Neural cell (in vitro differentiated cells): Measurements from ENCODE around the gene KLHL21. TPM values are rescaled to one million over a fixed set of nuclear protein-coding genes. Genes with fewer than 3 reads are reported as not detected.

Experiments
- H2AFZ ChIP-seq: fragments of 200-600, 300-800 bp; sonication (generic), shearing (Covaris generic); 2 replicates; pipeline ENCODE4 v1.6.0; 2014; ENCODE audit warnings: low read depth, mild to moderate bottlenecking, antibody characterized with exemption, low read length, moderate library complexity
- H3F3A ChIP-seq: fragments of 200-600 bp; shearing (Covaris generic); 2 replicates; pipeline ENCODE4 v1.6.1; 2016; ENCODE audit warnings: mild to moderate bottlenecking, moderate library complexity, mixed read lengths, antibody characterized with exemption, low read length; ENCODE audit not compliant: insufficient read depth, poor library complexity, severe bottlenecking
- H3K27ac ChIP-seq: fragments of 200-600, 300-800 bp; sonication (generic), shearing (Covaris generic); 2 replicates; pipeline ENCODE4 v1.5.1; 2014; ENCODE audit warnings: mild to moderate bottlenecking, low read length, moderate library complexity
- H3K27me3 ChIP-seq: fragments of 300-800, 200-600 bp; sonication (generic), shearing (Covaris generic); 2 replicates; pipeline ENCODE4 v1.6.0; 2014; ENCODE audit warnings: mild to moderate bottlenecking, low read depth, low read length, moderate library complexity; ENCODE audit not compliant: insufficient read depth
- H3K36me3 ChIP-seq: fragments of 300-800, 200-600 bp; sonication (generic), shearing (Covaris generic); 2 replicates; pipeline ENCODE4 v1.5.1; 2014; ENCODE audit warnings: mild to moderate bottlenecking, antibody characterized with exemption, low read length, moderate library complexity; ENCODE audit not compliant: insufficient read depth
- H3K4me2 ChIP-seq: fragments of 300-800, 200-600 bp; sonication (generic), shearing (Covaris generic); 2 replicates; pipeline ENCODE4 v1.6.0; 2014; ENCODE audit warnings: mild to moderate bottlenecking, low read length
- H3K4me3 ChIP-seq: fragments of 300-800, 200-600 bp; sonication (generic), shearing (Covaris generic); 2 replicates; pipeline ENCODE4 v1.5.1; 2014; ENCODE audit warnings: mild to moderate bottlenecking, low read length, moderate library complexity
- H3K79me2 ChIP-seq: fragments of 200-600 bp; shearing (Covaris generic); replicated peaks from 2 replicates; pipeline ENCODE4 v1.6.0; 2014; ENCODE audit warnings: mild to moderate bottlenecking, low read length, moderate library complexity; ENCODE audit not compliant: insufficient read depth
- H3K9ac ChIP-seq: fragments of 300-800, 200-600 bp; sonication (generic), shearing (Covaris generic); 2 replicates; pipeline ENCODE4 v1.6.1; 2016; ENCODE audit warnings: mild to moderate bottlenecking, low read length, mixed read lengths
- H3K9me2 ChIP-seq: fragments of 200-600 bp; shearing (Covaris generic); 2 replicates; pipeline ENCODE4 v1.6.1; 2016; ENCODE audit warnings: mild to moderate bottlenecking, low read length, mixed read lengths; ENCODE audit not compliant: insufficient read depth
- H3K9me3 ChIP-seq: fragments of 200-600, 300-800 bp; sonication (generic), shearing (Covaris generic); 2 replicates; pipeline ENCODE4 v1.6.1; 2016; ENCODE audit warnings: mild to moderate bottlenecking, mixed run types, low read length, moderate library complexity, mixed read lengths
- H4K20me1 ChIP-seq: fragments of 200-600 bp; shearing (Covaris generic); 2 replicates; pipeline ENCODE4 v1.6.1; 2016; ENCODE audit warnings: mild to moderate bottlenecking, mixed run types; ENCODE audit not compliant: insufficient read depth
- CTCF ChIP-seq: fragments of 450-650 bp; IDR thresholded peaks from 2 replicates; pipeline ENCODE4 v1.5.1; 2014; ENCODE audit warnings: antibody characterized with exemption, mild to moderate bottlenecking, moderate library complexity; ENCODE audit not compliant: poor library complexity, severe bottlenecking
- EP300 ChIP-seq: fragments of 450-650 bp; conservative IDR thresholded peaks from 2 replicates; pipeline ENCODE4 v1.6.1; 2014; ENCODE audit warnings: antibody characterized with exemption, mild to moderate bottlenecking, moderate library complexity; ENCODE audit not compliant: poor library complexity, severe bottlenecking
- EZH2 ChIP-seq: fragments of 200-600, 300-800 bp; shearing (Covaris generic), sonication (generic); IDR thresholded peaks from 2 replicates; pipeline ENCODE4 v1.6.1; 2014; ENCODE audit warnings: antibody characterized with exemption, low read length, borderline replicate concordance, mild to moderate bottlenecking; ENCODE audit not compliant: insufficient read depth, poor library complexity, severe bottlenecking
- MXI1 ChIP-seq: fragments of 450-650 bp; conservative IDR thresholded peaks from 2 replicates; pipeline ENCODE4 v1.6.1; 2014; ENCODE audit warnings: antibody characterized with exemption, mild to moderate bottlenecking; ENCODE audit not compliant: poor library complexity, severe bottlenecking
- POLR2AphosphoS5 ChIP-seq: IDR thresholded peaks from 2 replicates; pipeline ENCODE4 v1.6.1; 2012
- RAD21 ChIP-seq: fragments of 450-650 bp; conservative IDR thresholded peaks from 2 replicates; pipeline ENCODE4 v1.6.1; 2014; ENCODE audit warnings: antibody characterized with exemption, mild to moderate bottlenecking, moderate library complexity
- REST ChIP-seq: IDR thresholded peaks from 2 replicates; pipeline ENCODE4 v1.6.1; 2012; ENCODE audit warnings: borderline replicate concordance
- SMC3 ChIP-seq: fragments of 450-650 bp; conservative IDR thresholded peaks from 2 replicates; pipeline ENCODE4 v1.6.1; 2014; ENCODE audit warnings: antibody characterized with exemption, mild to moderate bottlenecking, moderate library complexity; ENCODE audit not compliant: poor library complexity
- TAF1 ChIP-seq: IDR thresholded peaks from 2 replicates; pipeline ENCODE4 v1.6.1; 2012; ENCODE audit warnings: low read depth
- polyA plus RNA-seq: library from polyadenylated mRNA; depleted of rRNA; stranded (reverse); fragments of >200 nt; gene quantifications from 2 replicates; pipeline ENCODE4 v1.2.3, GENCODE V29; 2014

The KLHL21 gene
- polyA plus RNA-seq, 1 donor from 2014 or later: 8.4 TPM

- no peaks in the 10 kb centered on the region for H3K9me3 ChIP-seq
Measured at GRCh38 chr1:6570100-6570499, 32.6 kb downstream of the KLHL21 start.

GRCh38 chr1:6569033-6569432 is 33.6 kb downstream of the KLHL21 start:
- no peaks in the 10 kb centered on the region for H4K20me1 ChIP-seq
- no peaks in the 10 kb centered on the region for H3K79me2 ChIP-seq
- H3K27me3 ChIP-seq: no peaks in the 10 kb centered on the region
- H3K9me2 ChIP-seq: no peaks in the 10 kb centered on the region
- H3K9ac ChIP-seq: no peak overlapping the region
- H3K27ac ChIP-seq: no peak overlapping the region
- no peaks in the 10 kb centered on the region for H3F3A ChIP-seq
- no peaks in the 10 kb centered on the region for H3K9me3 ChIP-seq
- TF ChIP-seq MXI1 (no peak), TAF1 (no peak), CTCF (no peak), REST (no peak), EZH2 (no peak), SMC3 (no peak), RAD21 (no peak), POLR2AphosphoS5 (no peak), EP300 (no peak)
- H3K4me3 ChIP-seq: no peak overlapping the region
- H3K4me2 ChIP-seq: no peak overlapping the region
- H3K36me3 ChIP-seq: no peaks in the 10 kb centered on the region
- H2AFZ ChIP-seq: no peak overlapping the region

More at GRCh38 chr1:6570100-6570499, 32.6 kb downstream of the KLHL21 start:
- Histone ChIP-seq H3K27ac (no peak overlapping the region), H4K20me1 (no peaks in the 10 kb centered on the region), H3K36me3 (no peaks in the 10 kb centered on the region), H3K4me2 (no peak overlapping the region), H3K27me3 (no peaks in the 10 kb centered on the region), H3K4me3 (no peak overlapping the region), H3K9ac (no peak overlapping the region), H3F3A (no peaks in the 10 kb centered on the region), H3K9me2 (no peaks in the 10 kb centered on the region), H2AFZ (no peak overlapping the region), H3K79me2 (no peaks in the 10 kb centered on the region)
- TF ChIP-seq EP300 (no peak), MXI1 (no peak), TAF1 (no peak)

GRCh38 chr1:6560267-6560666 is 42.4 kb downstream of the KLHL21 start:
- Histone ChIP-seq H3K4me2 (no peak overlapping the region), H3K79me2 (no peaks in the 10 kb centered on the region), H3K9me2 (no peaks in the 10 kb centered on the region), H3K27ac (no peak overlapping the region), H3K36me3 (no peaks in the 10 kb centered on the region), H3K4me3 (no peak overlapping the region), H3K9me3 (no peaks in the 10 kb centered on the region), H3K9ac (no peak overlapping the region), H2AFZ (no peak overlapping the region), H3K27me3 (no peaks in the 10 kb centered on the region), H3F3A (no peaks in the 10 kb centered on the region), H4K20me1 (no peaks in the 10 kb centered on the region)
- TF ChIP-seq RAD21: no peak
- TF ChIP-seq TAF1: no peak
- no peak for TF ChIP-seq CTCF
- no peak for TF ChIP-seq MXI1
- no peak for TF ChIP-seq POLR2AphosphoS5
- TF ChIP-seq EZH2: no peak
- no peak for TF ChIP-seq SMC3
- no peak for TF ChIP-seq REST
- TF ChIP-seq EP300: no peak
